ENCODE results near the gene CAPZB.
"Not testable (repeated sequence)": the region's sequence is repeated elsewhere in the genome, so short reads cannot be mapped to it uniquely, and the experiment has no call there.

Gene CAPZB

GRCh38 chr1:19517017-19517416, 31.7 kb upstream of the CAPZB start:
- H3K36me3 ChIP-seq (ENCODE audit: control insufficient read depth, insufficient read depth, low read length) = no peaks in the 10 kb centered on the region
- no peak overlapping the region for H3K27ac ChIP-seq (ENCODE audit: insufficient read depth, low read depth, low read length, poor library complexity, severe bottlenecking)
- H3K4me1 ChIP-seq (ENCODE audit: control insufficient read depth, insufficient read depth, low read length) = no peaks in the 10 kb centered on the region
- no peak overlapping the region for H3K4me3 ChIP-seq (ENCODE audit: insufficient read depth, low read depth, low read length)
- H3K9me3 ChIP-seq (ENCODE audit: control insufficient read depth, low read length) = no peaks in the 10 kb centered on the region
- no peaks in the 10 kb centered on the region for H3K27me3 ChIP-seq (ENCODE audit: control insufficient read depth, insufficient read depth, low read length, poor library complexity, severe bottlenecking)

- no peaks in the 10 kb centered on the region for H3K36me3 ChIP-seq (ENCODE audit: control insufficient read depth, insufficient read depth, low read length)
- H3K9me3 ChIP-seq (ENCODE audit: control insufficient read depth, low read length) = no peaks in the 10 kb centered on the region
- 87 to 95% methylated on average over 4 of the region's 4 CpGs for WGBS, 2 experiments
- H3K27me3 ChIP-seq (ENCODE audit: control insufficient read depth, insufficient read depth, low read length, poor library complexity, severe bottlenecking) = no peaks in the 10 kb centered on the region
- H3K27ac ChIP-seq (ENCODE audit: insufficient read depth, low read depth, low read length, poor library complexity, severe bottlenecking) = no peak overlapping the region
- H3K4me3 ChIP-seq (ENCODE audit: insufficient read depth, low read depth, low read length) = no peak overlapping the region
- H3K4me1 ChIP-seq (ENCODE audit: control insufficient read depth, insufficient read depth, low read length) = no peaks in the 10 kb centered on the region
Observed at GRCh38 chr1:19515201-19515600, 29.9 kb upstream of the CAPZB start.

- H3K4me3 ChIP-seq (ENCODE audit: insufficient read depth, low read depth, low read length) = no peak overlapping the region
- H3K36me3 ChIP-seq (ENCODE audit: control insufficient read depth, insufficient read depth, low read length) = no peaks in the 10 kb centered on the region
- WGBS, 2 experiments = 93% methylated on average over 6 to 7 of the region's 7 CpGs
- H3K27ac ChIP-seq (ENCODE audit: insufficient read depth, low read depth, low read length, poor library complexity, severe bottlenecking) = no peak overlapping the region
- no peaks in the 10 kb centered on the region for H3K27me3 ChIP-seq (ENCODE audit: control insufficient read depth, insufficient read depth, low read length, poor library complexity, severe bottlenecking)
- H3K4me1 ChIP-seq (ENCODE audit: control insufficient read depth, insufficient read depth, low read length) = no peaks in the 10 kb centered on the region
- no peaks in the 10 kb centered on the region for H3K9me3 ChIP-seq (ENCODE audit: control insufficient read depth, low read length)
Observed at GRCh38 chr1:19514391-19514831, 29.1 kb upstream of the CAPZB start.

- Histone ChIP-seq H3K27me3 (ENCODE audit: control insufficient read depth, insufficient read depth, low read length, poor library complexity, severe bottlenecking) (no peaks in the 10 kb centered on the region), H3K9me3 (ENCODE audit: control insufficient read depth, low read length) (no peaks in the 10 kb centered on the region), H3K4me3 (ENCODE audit: insufficient read depth, low read depth, low read length) (no peak overlapping the region), H3K27ac (ENCODE audit: insufficient read depth, low read depth, low read length, poor library complexity, severe bottlenecking) (no peak overlapping the region), H3K36me3 (ENCODE audit: control insufficient read depth, insufficient read depth, low read length) (no peaks in the 10 kb centered on the region), H3K4me1 (ENCODE audit: control insufficient read depth, insufficient read depth, low read length) (no peaks in the 10 kb centered on the region)
- WGBS, 2 experiments = 32 to 63% methylated on average over 2 of the region's 2 CpGs
Observed at GRCh38 chr1:19512545-19512944, 27.2 kb upstream of the CAPZB start.

- no peaks in the 10 kb centered on the region for H3K9me3 ChIP-seq (ENCODE audit: control insufficient read depth, low read length)
- no peaks in the 10 kb centered on the region for H3K4me1 ChIP-seq (ENCODE audit: control insufficient read depth, insufficient read depth, low read length)
- H3K27me3 ChIP-seq (ENCODE audit: control insufficient read depth, insufficient read depth, low read length, poor library complexity, severe bottlenecking) = no peaks in the 10 kb centered on the region
- no peak overlapping the region for H3K27ac ChIP-seq (ENCODE audit: insufficient read depth, low read depth, low read length, poor library complexity, severe bottlenecking)
- H3K36me3 ChIP-seq (ENCODE audit: control insufficient read depth, insufficient read depth, low read length) = no peaks in the 10 kb centered on the region
- no peak overlapping the region for H3K4me3 ChIP-seq (ENCODE audit: insufficient read depth, low read depth, low read length)
Observed at GRCh38 chr1:19511116-19511515, 25.8 kb upstream of the CAPZB start.

- H3K36me3 ChIP-seq (ENCODE audit: control insufficient read depth, insufficient read depth, low read length); H3K4me1 ChIP-seq (ENCODE audit: control insufficient read depth, insufficient read depth, low read length); H3K27me3 ChIP-seq (ENCODE audit: control insufficient read depth, insufficient read depth, low read length, poor library complexity, severe bottlenecking); H3K27ac ChIP-seq (ENCODE audit: insufficient read depth, low read depth, low read length, poor library complexity, severe bottlenecking); H3K9me3 ChIP-seq (ENCODE audit: control insufficient read depth, low read length); H3K4me3 ChIP-seq (ENCODE audit: insufficient read depth, low read depth, low read length): not testable (repeated sequence)
- 92 to 96% methylated on average over 8 of the region's 8 CpGs for WGBS, 2 experiments
Observed at GRCh38 chr1:19509647-19510046, 24.3 kb upstream of the CAPZB start.

- Histone ChIP-seq H3K27ac (ENCODE audit: insufficient read depth, low read depth, low read length, poor library complexity, severe bottlenecking) (no peak overlapping the region), H3K27me3 (ENCODE audit: control insufficient read depth, insufficient read depth, low read length, poor library complexity, severe bottlenecking) (no peaks in the 10 kb centered on the region), H3K36me3 (ENCODE audit: control insufficient read depth, insufficient read depth, low read length) (no peaks in the 10 kb centered on the region), H3K4me1 (ENCODE audit: control insufficient read depth, insufficient read depth, low read length) (no peaks in the 10 kb centered on the region), H3K9me3 (ENCODE audit: control insufficient read depth, low read length) (no peaks in the 10 kb centered on the region), H3K4me3 (ENCODE audit: insufficient read depth, low read depth, low read length) (no peak overlapping the region)
- 92 to 93% methylated on average over 5 of the region's 5 CpGs for WGBS, 2 experiments
Observed at GRCh38 chr1:19507516-19507915, 22.2 kb upstream of the CAPZB start.

- H3K27ac ChIP-seq (ENCODE audit: insufficient read depth, low read depth, low read length, poor library complexity, severe bottlenecking) = no peak overlapping the region
- no peak overlapping the region for H3K4me3 ChIP-seq (ENCODE audit: insufficient read depth, low read depth, low read length)
- H3K27me3 ChIP-seq (ENCODE audit: control insufficient read depth, insufficient read depth, low read length, poor library complexity, severe bottlenecking) = no peaks in the 10 kb centered on the region
- no peaks in the 10 kb centered on the region for H3K9me3 ChIP-seq (ENCODE audit: control insufficient read depth, low read length)
- no peaks in the 10 kb centered on the region for H3K4me1 ChIP-seq (ENCODE audit: control insufficient read depth, insufficient read depth, low read length)
- WGBS, 2 experiments = 93% methylated on average over 11 of the region's 11 CpGs
- H3K36me3 ChIP-seq (ENCODE audit: control insufficient read depth, insufficient read depth, low read length) = no peaks in the 10 kb centered on the region
Observed at GRCh38 chr1:19505693-19506457, 20.5 kb upstream of the CAPZB start.

- Histone ChIP-seq H3K27me3 (ENCODE audit: control insufficient read depth, insufficient read depth, low read length, poor library complexity, severe bottlenecking) (no peaks in the 10 kb centered on the region), H3K4me3 (ENCODE audit: insufficient read depth, low read depth, low read length) (no peak overlapping the region), H3K4me1 (ENCODE audit: control insufficient read depth, insufficient read depth, low read length) (no peaks in the 10 kb centered on the region), H3K9me3 (ENCODE audit: control insufficient read depth, low read length) (no peaks in the 10 kb centered on the region), H3K27ac (ENCODE audit: insufficient read depth, low read depth, low read length, poor library complexity, severe bottlenecking) (no peak overlapping the region), H3K36me3 (ENCODE audit: control insufficient read depth, insufficient read depth, low read length) (no peaks in the 10 kb centered on the region)
- 80 to 84% methylated on average over 6 of the region's 6 CpGs for WGBS, 2 experiments
Observed at GRCh38 chr1:19504796-19505692, 19.7 kb upstream of the CAPZB start.

- H3K27ac ChIP-seq (ENCODE audit: insufficient read depth, low read depth, low read length, poor library complexity, severe bottlenecking); H3K4me1 ChIP-seq (ENCODE audit: control insufficient read depth, insufficient read depth, low read length); H3K36me3 ChIP-seq (ENCODE audit: control insufficient read depth, insufficient read depth, low read length); H3K9me3 ChIP-seq (ENCODE audit: control insufficient read depth, low read length); H3K4me3 ChIP-seq (ENCODE audit: insufficient read depth, low read depth, low read length); H3K27me3 ChIP-seq (ENCODE audit: control insufficient read depth, insufficient read depth, low read length, poor library complexity, severe bottlenecking): not testable (repeated sequence)
- 92 to 93% methylated on average over 6 of the region's 6 CpGs for WGBS, 2 experiments
Observed at GRCh38 chr1:19502284-19502683, 16.9 kb upstream of the CAPZB start.

Measured in ectodermal cell (in vitro differentiated cells).